ENCODE results near the gene PEX5L.
"Not testable (repeated sequence)": the region's sequence is repeated elsewhere in the genome, so short reads cannot be mapped to it uniquely, and the experiment has no call there.

Gene PEX5L, protein sequence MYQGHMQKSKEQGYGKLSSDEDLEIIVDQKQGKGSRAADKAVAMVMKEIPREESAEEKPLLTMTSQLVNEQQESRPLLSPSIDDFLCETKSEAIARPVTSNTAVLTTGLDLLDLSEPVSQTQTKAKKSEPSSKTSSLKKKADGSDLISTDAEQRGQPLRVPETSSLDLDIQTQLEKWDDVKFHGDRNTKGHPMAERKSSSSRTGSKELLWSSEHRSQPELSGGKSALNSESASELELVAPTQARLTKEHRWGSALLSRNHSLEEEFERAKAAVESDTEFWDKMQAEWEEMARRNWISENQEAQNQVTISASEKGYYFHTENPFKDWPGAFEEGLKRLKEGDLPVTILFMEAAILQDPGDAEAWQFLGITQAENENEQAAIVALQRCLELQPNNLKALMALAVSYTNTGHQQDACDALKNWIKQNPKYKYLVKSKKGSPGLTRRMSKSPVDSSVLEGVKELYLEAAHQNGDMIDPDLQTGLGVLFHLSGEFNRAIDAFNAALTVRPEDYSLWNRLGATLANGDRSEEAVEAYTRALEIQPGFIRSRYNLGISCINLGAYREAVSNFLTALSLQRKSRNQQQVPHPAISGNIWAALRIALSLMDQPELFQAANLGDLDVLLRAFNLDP

DNA sequence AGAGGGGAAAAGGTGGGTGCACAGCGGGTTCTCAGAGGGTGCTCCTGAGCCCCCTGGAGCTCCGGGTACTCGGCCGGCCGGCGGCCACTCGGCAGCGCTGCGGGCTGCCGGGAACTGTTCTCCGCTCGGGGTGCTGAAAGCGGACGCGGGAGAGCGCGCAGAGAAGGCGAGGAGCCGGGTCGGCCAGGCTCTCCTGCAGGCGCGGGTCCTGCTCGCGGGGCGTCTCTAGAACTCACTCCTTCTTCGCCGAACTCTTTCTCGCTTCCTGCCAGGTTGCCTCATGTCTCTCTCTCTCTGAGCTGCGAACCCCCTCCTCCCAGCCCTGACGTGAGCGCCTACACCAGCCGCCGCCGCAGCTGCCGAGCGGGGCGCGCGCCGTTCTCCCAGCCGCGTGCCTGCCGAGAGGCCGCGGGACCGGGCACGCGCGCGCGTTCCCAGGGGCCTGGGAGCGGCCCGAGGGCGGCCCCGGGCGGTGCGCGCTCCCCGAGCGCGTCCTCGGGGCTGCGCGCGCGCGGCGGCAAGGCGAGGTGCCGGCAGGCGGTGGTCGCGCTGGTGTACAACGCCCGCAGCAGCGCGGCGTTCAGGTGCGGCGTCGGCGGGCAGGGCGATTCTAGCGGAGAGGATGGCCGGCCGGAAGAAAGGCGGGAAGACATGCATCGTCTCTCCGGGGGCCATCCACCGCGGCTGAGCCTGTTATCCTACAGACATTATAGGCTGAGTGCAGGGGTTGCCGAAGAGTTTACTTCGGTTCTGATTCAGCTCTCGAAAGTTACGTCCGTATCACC, at the start of gene PEX5L:
Gene PEX5L (minus strand): TSS at position 267 of the 785 bp plus-strand sequence. CDS start 338 bp downstream, outside the sequence.
- DNase-seq (ENCODE audit: low read depth in 2 of 2), result no peak

GRCh38 chr3:180085122-180085710, 48.5 kb upstream of the PEX5L start:
- DNase-seq (ENCODE audit: low read depth in 2 of 2), result no peak

DNA sequence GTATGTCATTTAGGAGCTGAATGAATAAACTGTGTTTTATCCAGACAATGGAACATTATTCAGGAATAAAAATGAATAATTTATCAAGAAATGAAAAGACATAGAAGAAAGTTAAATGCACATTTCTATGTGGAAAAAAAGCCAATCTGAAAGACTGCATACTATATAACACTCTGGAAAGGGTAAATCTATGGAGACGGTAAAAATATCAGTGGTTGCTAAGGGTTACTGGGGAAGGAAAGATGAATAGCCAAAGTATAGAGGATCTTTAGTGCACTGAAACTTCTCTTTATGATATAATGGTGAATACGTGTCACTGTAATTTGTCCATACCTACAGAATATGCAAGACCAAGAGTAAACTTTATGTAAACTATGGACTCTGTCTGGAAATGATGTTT, 46.0 kb upstream of the PEX5L start:
- DNase-seq (ENCODE audit: low read depth in 2 of 2), result no peak

GRCh38 chr3:180078592-180078991, 41.9 kb upstream of the PEX5L start:
- no peak for DNase-seq (ENCODE audit: low read depth in 2 of 2)

GRCh38 chr3:180073561-180073960, 36.8 kb upstream of the PEX5L start:
- DNase-seq (ENCODE audit: low read depth in 2 of 2), result no peak

- no peak for DNase-seq (ENCODE audit: low read depth in 2 of 2)
Observed at GRCh38 chr3:180072786-180073185, 36.0 kb upstream of the PEX5L start.

DNA sequence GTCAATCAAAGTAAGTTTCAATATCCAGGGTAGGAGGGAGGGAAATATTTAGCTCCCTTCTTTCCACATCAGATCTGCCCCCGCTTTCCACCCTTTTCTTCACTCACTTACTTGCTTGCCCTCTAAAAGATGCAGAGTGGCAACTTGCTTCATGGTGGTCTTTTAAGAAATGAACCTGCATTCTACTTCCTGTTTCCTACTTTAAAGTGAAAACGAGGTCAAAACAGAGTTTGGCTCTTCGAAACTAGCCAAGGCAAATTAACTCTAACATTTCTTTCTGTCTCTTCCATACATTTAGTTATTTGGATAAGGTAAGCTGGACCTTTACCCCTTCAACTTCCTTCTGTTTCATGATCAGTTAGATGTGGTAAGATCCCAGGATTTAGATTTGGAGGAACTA, 34.2 kb upstream of the PEX5L start:
- no peak for DNase-seq (ENCODE audit: low read depth in 2 of 2)

GRCh38 chr3:180068023-180068422, 31.3 kb upstream of the PEX5L start:
- no peak for DNase-seq (ENCODE audit: low read depth in 2 of 2)

DNA sequence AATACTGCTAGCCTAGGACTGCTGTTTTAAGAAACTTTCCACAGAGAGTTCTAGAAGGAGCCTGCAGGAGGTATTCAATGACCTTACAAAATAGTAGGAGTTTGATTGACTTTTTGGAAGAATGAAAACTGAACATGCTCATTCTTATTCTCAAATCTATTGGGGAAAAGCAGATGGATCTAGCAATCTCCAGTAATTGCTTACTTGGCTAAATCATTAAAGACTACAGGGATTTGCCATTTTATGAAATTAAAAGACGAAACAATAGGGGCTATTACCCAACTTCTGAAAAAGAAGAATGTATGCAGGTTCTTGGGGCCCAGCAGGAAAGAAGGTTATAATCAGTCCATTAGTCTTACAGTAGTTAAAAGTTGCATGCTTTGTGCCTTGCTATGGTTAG, 29.9 kb upstream of the PEX5L start:
- DNase-seq (ENCODE audit: low read depth in 2 of 2), result no peak

GRCh38 chr3:180063783-180064182, 27.0 kb upstream of the PEX5L start:
- no peak for DNase-seq (ENCODE audit: low read depth in 2 of 2)

DNA sequence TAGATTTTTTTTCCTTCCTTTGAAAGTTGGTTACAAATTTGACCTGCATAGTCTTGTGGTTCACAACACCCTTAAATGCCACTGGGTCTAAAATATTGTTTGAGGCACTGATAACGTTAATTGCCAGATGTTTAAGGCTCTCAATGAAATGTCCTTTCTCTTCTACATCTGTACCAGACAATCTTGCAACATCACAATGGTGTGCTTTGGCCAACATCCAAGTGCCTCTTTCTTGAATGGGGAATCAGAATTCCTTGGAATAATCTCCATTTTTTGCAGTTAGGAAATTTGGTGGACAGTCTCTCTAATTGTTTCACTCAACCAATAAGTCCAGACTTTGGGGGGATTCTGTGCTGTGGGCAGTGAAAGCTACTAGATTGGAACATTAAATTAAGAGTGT, 26.0 kb upstream of the PEX5L start:
- DNase-seq (ENCODE audit: low read depth in 2 of 2), result no peak

GRCh38 chr3:180059356-180059755, 22.6 kb upstream of the PEX5L start:
- DNase-seq (ENCODE audit: low read depth in 2 of 2), result no peak

- no peak for DNase-seq (ENCODE audit: low read depth in 2 of 2)
Observed at GRCh38 chr3:180058238-180058637, 21.5 kb upstream of the PEX5L start.

- DNase-seq (ENCODE audit: low read depth in 2 of 2), result not testable (repeated sequence)
Observed at GRCh38 chr3:180055656-180056055, 18.9 kb upstream of the PEX5L start.

- DNase-seq (ENCODE audit: low read depth in 2 of 2), result no peak
Observed at GRCh38 chr3:180049391-180049790, 12.7 kb upstream of the PEX5L start.

GRCh38 chr3:180048840-180049239, 12.1 kb upstream of the PEX5L start:
- no peak for DNase-seq (ENCODE audit: low read depth in 2 of 2)

- DNase-seq (ENCODE audit: low read depth in 2 of 2), result no peak
Observed at GRCh38 chr3:180048103-180048502, 11.4 kb upstream of the PEX5L start.

- DNase-seq (ENCODE audit: low read depth in 2 of 2), result no peak
Observed at GRCh38 chr3:180040966-180041365, 4.2 kb upstream of the PEX5L start.

GRCh38 chr3:180036092-180036670, 556 bp downstream of the PEX5L start:
- DNase-seq (ENCODE audit: low read depth in 2 of 2), result no peak

- DNase-seq (ENCODE audit: low read depth in 2 of 2), result no peak
Observed at GRCh38 chr3:180026997-180027396, 9.7 kb downstream of the PEX5L start.

DNA sequence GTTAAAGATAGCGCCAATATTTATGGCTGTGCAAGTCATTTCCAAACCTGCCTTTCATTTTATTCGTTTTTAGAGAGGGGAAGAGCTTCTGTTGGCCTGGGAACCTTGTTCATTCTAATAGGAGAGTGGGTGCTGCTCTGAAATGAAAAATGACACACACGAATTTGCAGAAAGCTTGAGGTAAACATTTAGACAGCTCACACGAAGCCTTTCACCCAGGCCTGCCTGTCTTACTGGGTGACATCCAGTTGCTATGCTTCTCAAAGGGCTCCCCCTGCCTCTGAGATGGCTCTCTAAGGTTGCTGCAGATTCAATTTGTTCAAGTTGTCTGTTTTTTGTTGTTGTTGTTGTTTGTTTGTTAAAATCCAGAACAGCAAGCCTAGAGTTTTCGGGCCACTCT, 18.2 kb downstream of the PEX5L start:
- DNase-seq (ENCODE audit: low read depth in 2 of 2), result no peak

- no peak for DNase-seq (ENCODE audit: low read depth in 2 of 2)
Observed at GRCh38 chr3:180017846-180018245, 18.9 kb downstream of the PEX5L start.

Measured in stimulated activated CD8-positive, alpha-beta memory T cell treated with anti-CD3 and anti-CD28 coated beads, Interleukin-7, amount 100 ng/mL, for 1 hour (primary cell).